SU-DHL-6 (cell line): ENCODE data around the gene JAML.

ENCODE experiments used
- H2AFZ ChIP-seq: fragments of 200-600 bp; sonication (generic); 2 replicates; pipeline ENCODE4 v1.6.1; 2014; ENCODE audit warnings: low read depth, mild to moderate bottlenecking, moderate library complexity, mixed read lengths, antibody characterized with exemption, low read length; ENCODE audit not compliant: severe bottlenecking
- H3F3A ChIP-seq: fragments of 200-600 bp; shearing (Covaris generic); 2 replicates; pipeline ENCODE4 v1.6.0; 2016; ENCODE audit warnings: antibody characterized with exemption, mild to moderate bottlenecking; ENCODE audit not compliant: insufficient read depth
- H3K27ac ChIP-seq: fragments of 200-600 bp; sonication (generic); 2 replicates; pipeline ENCODE4 v1.5.1; 2016; ENCODE audit warnings: low read depth, mild to moderate bottlenecking, low read length, moderate library complexity, mixed read lengths
- H3K27me3 ChIP-seq: fragments of 200-600 bp; sonication (generic), shearing (Covaris generic); 2 replicates; pipeline ENCODE4 v1.6.0; 2014; ENCODE audit warnings: mild to moderate bottlenecking, low read length
- H3K36me3 ChIP-seq: fragments of 200-600 bp; sonication (generic); 2 replicates; pipeline ENCODE4 v1.6.1; 2014; ENCODE audit warnings: mild to moderate bottlenecking, low read length, mixed read lengths
- H3K4me2 ChIP-seq: fragments of 300-600, 200-600 bp; shearing (Covaris generic), sonication (generic); 2 replicates; pipeline ENCODE4 v1.6.0; 2014; ENCODE audit warnings: low read length, low read depth, mild to moderate bottlenecking; ENCODE audit not compliant: poor library complexity, severe bottlenecking
- H3K4me3 ChIP-seq: fragments of 200-600 bp; sonication (generic); 2 replicates; pipeline ENCODE4 v1.5.1; 2014; ENCODE audit warnings: antibody characterized with exemption, low read length, mild to moderate bottlenecking, mixed read lengths; ENCODE audit not compliant: insufficient read depth, poor library complexity, severe bottlenecking
- H3K79me2 ChIP-seq: fragments of 200-600 bp; sonication (generic); 2 replicates; pipeline ENCODE4 v1.6.1; 2014; ENCODE audit warnings: mild to moderate bottlenecking, low read length, moderate library complexity; ENCODE audit not compliant: insufficient read depth
- H3K9ac ChIP-seq: fragments of 200-600 bp; sonication (generic); 2 replicates; pipeline ENCODE4 v1.7.0; 2014; ENCODE audit warnings: mild to moderate bottlenecking, low read length
- H3K9me2 ChIP-seq: fragments of 200-600 bp; sonication (generic); replicated peaks from 2 replicates; pipeline ENCODE4 v1.6.1; 2014; ENCODE audit warnings: low read length; ENCODE audit not compliant: insufficient read depth
- H3K9me3 ChIP-seq: fragments of 200-600 bp; sonication (generic); 2 replicates; pipeline ENCODE4 v1.6.1; 2014; ENCODE audit warnings: low read length, mixed read lengths; ENCODE audit not compliant: insufficient read depth
- H4K20me1 ChIP-seq: fragments of 200-600 bp; sonication (generic); 2 replicates; pipeline ENCODE4 v1.6.1; 2014; ENCODE audit warnings: low read depth, mild to moderate bottlenecking, antibody characterized with exemption, low read length, moderate library complexity, mixed read lengths
- CTCF ChIP-seq: fragments of 200-600 bp; sonication (generic); IDR thresholded peaks from one replicate; pipeline ENCODE4 v1.5.1; 2017; ENCODE audit warnings: antibody characterized with exemption, mild to moderate bottlenecking, low read length, moderate library complexity; ENCODE audit not compliant: insufficient read depth, poor library complexity, severe bottlenecking
- EZH2phosphoT487 ChIP-seq: fragments of 200-600 bp; sonication (generic), shearing (Covaris generic); conservative IDR thresholded peaks from 2 replicates; pipeline ENCODE4 v1.6.1; 2018; ENCODE audit warnings: mild to moderate bottlenecking, antibody characterized with exemption, low read length, moderate library complexity, mixed read lengths

Gene JAML

GRCh38 chr11:118154641-118155040 is 70.2 kb downstream of the JAML start:
- Histone ChIP-seq H3K36me3 (no peaks in the 10 kb centered on the region), H3K79me2 (no peaks in the 10 kb centered on the region), H3F3A (no peaks in the 10 kb centered on the region), H3K9me3 (no peaks in the 10 kb centered on the region), H2AFZ (no peak overlapping the region), H4K20me1 (no peaks in the 10 kb centered on the region), H3K4me2 (no peak overlapping the region), H3K4me3 (no peak overlapping the region), H3K9ac (no peak overlapping the region), H3K9me2 (no peaks in the 10 kb centered on the region), H3K27ac (no peak overlapping the region), H3K27me3 (no peaks in the 10 kb centered on the region)
- TF ChIP-seq EZH2phosphoT487 (no peak), CTCF (no peak)

- no peaks in the 10 kb centered on the region for H3K27me3 ChIP-seq
Measured at GRCh38 chr11:118153976-118154375, 70.8 kb downstream of the JAML start.

GRCh38 chr11:118153516-118153915 is 71.3 kb downstream of the JAML start:
- no peak overlapping the region for H3K4me2 ChIP-seq
- H3K27ac ChIP-seq = no peak overlapping the region
- H3F3A ChIP-seq = no peaks in the 10 kb centered on the region
- no peak overlapping the region for H2AFZ ChIP-seq
- no peaks in the 10 kb centered on the region for H3K9me2 ChIP-seq
- no peaks in the 10 kb centered on the region for H3K79me2 ChIP-seq
- H3K9me3 ChIP-seq = no peaks in the 10 kb centered on the region
- H3K36me3 ChIP-seq = no peaks in the 10 kb centered on the region
- no peak overlapping the region for H3K9ac ChIP-seq
- H3K4me3 ChIP-seq = no peak overlapping the region
- no peaks in the 10 kb centered on the region for H3K27me3 ChIP-seq
- TF ChIP-seq EZH2phosphoT487 = no peak
- no peak for TF ChIP-seq CTCF
- no peaks in the 10 kb centered on the region for H4K20me1 ChIP-seq

More at GRCh38 chr11:118153976-118154375, 70.8 kb downstream of the JAML start:
- no peaks in the 10 kb centered on the region for H3K9me3 ChIP-seq
- H3K9me2 ChIP-seq = no peaks in the 10 kb centered on the region
- no peak overlapping the region for H3K9ac ChIP-seq
- H4K20me1 ChIP-seq = no peaks in the 10 kb centered on the region
- TF ChIP-seq CTCF (no peak), EZH2phosphoT487 (no peak)
- H3K36me3 ChIP-seq = no peaks in the 10 kb centered on the region
- H3K4me3 ChIP-seq = no peak overlapping the region
- H3K79me2 ChIP-seq = no peaks in the 10 kb centered on the region
- no peak overlapping the region for H2AFZ ChIP-seq
- H3K27ac ChIP-seq = no peak overlapping the region
- H3K4me2 ChIP-seq = no peak overlapping the region
- H3F3A ChIP-seq = no peaks in the 10 kb centered on the region
